IMR-90 (cell line): ENCODE data around the gene SPTLC2. TPM values are rescaled to one million over a fixed set of nuclear protein-coding genes. Genes with fewer than 3 reads are reported as not detected.

Experiments used
- ATAC-seq: fragments of 200-7000 bp; cut with Tn5 transposase; 2 replicates; pipeline ENCODE4 v1.9.1; 2020; ENCODE audit warnings: low read depth, mild to moderate bottlenecking, moderate library complexity
- BruUV-seq: library from RNA; stranded (reverse); fragments of 400-500 nt; replicated peaks from 2 replicates; lab custom pipeline; 2021; lab: Mats Ljungman, UMichigan
- CTCF ChIA-PET: fragments of 300-600 bp; formaldehyde crosslinking; extraction: SDS; loops from one replicate; lab custom pipeline; 2021; ENCODE audit warnings: antibody characterized with exemption; lab: Yijun Ruan, JAX
- POLR2A ChIA-PET: fragments of 300-600 bp; sonication (Branson Sonifier 250); formaldehyde crosslinking; loops from one replicate; lab custom pipeline; 2022; ENCODE audit warnings: antibody characterized with exemption; ENCODE audit not compliant: unreplicated experiment; lab: Charles Lee
- DNase-seq: peaks from one replicate; pipeline ENCODE4 v3.0.0; 2013
- H2AFZ ChIP-seq: replicated peaks from 2 replicates; pipeline ENCODE3; 2013; ENCODE audit warnings: low read length, mild to moderate bottlenecking; ENCODE audit not compliant: poor library complexity
- H2AK5ac ChIP-seq: 2 replicates; pipeline ENCODE4 v1.6.1; 2013; ENCODE audit warnings: low read depth, low read length, inconsistent platforms
- H2AK9ac ChIP-seq: replicated peaks from 2 replicates; pipeline ENCODE3; 2013; ENCODE audit warnings: mild to moderate bottlenecking, low read depth, low read length, moderate library complexity; ENCODE audit not compliant: poor library complexity
- H2BK120ac ChIP-seq: 2 replicates; pipeline ENCODE4 v1.6.1; 2013; ENCODE audit warnings: low read depth, low read length, inconsistent platforms
- H2BK15ac ChIP-seq: 3 replicates; pipeline ENCODE4 v1.6.1; 2013; ENCODE audit warnings: low read depth, low read length, inconsistent platforms
- H2BK20ac ChIP-seq: 2 replicates; pipeline ENCODE4 v1.6.1; 2013; ENCODE audit warnings: low read depth, mild to moderate bottlenecking, inconsistent platforms, low read length, moderate library complexity
- H2BK5ac ChIP-seq: 2 replicates; pipeline ENCODE4 v1.6.1; 2013; ENCODE audit warnings: mild to moderate bottlenecking, low read depth, low read length, inconsistent platforms; ENCODE audit not compliant: poor library complexity, severe bottlenecking
- H3K14ac ChIP-seq: replicated peaks from 2 replicates; pipeline ENCODE4 v1.6.1; 2013; ENCODE audit warnings: low read depth, low read length, inconsistent platforms
- H3K18ac ChIP-seq: 2 replicates; pipeline ENCODE4 v1.6.1; 2013; ENCODE audit warnings: low read depth, low read length, control low read depth
- H3K23ac ChIP-seq: 2 replicates; pipeline ENCODE4 v1.6.1; 2013; ENCODE audit warnings: low read depth, low read length, inconsistent platforms
- H3K27ac ChIP-seq: 2 replicates; pipeline ENCODE4 v1.5.1; 2013; ENCODE audit warnings: mild to moderate bottlenecking, control low read depth, low read length; ENCODE audit not compliant: insufficient read depth
- H3K27me3 ChIP-seq: 2 replicates; pipeline ENCODE4 v1.6.1; 2013; ENCODE audit warnings: low read length; ENCODE audit not compliant: control insufficient read depth, insufficient read depth
- H3K36me3 ChIP-seq: 2 replicates; pipeline ENCODE4 v1.6.1; 2013; ENCODE audit warnings: low read length, mixed read lengths; ENCODE audit not compliant: control insufficient read depth, insufficient read depth
- H3K4ac ChIP-seq: 2 replicates; pipeline ENCODE4 v1.6.1; 2013; ENCODE audit warnings: low read depth, low read length, inconsistent platforms
- H3K4me1 ChIP-seq: 2 replicates; pipeline ENCODE4 v1.6.1; 2013; ENCODE audit warnings: low read length, mixed read lengths; ENCODE audit not compliant: control insufficient read depth, insufficient read depth
- H3K4me2 ChIP-seq: 2 replicates; pipeline ENCODE4 v1.6.1; 2013; ENCODE audit warnings: low read depth, mild to moderate bottlenecking, control low read depth, low read length, moderate library complexity
- H3K4me3 ChIP-seq: 2 replicates; pipeline ENCODE4 v1.5.1; 2013; ENCODE audit warnings: low read depth, mild to moderate bottlenecking, control low read depth, low read length, moderate library complexity; ENCODE audit not compliant: insufficient read depth
- H3K56ac ChIP-seq: 2 replicates; pipeline ENCODE4 v1.6.1; 2013; ENCODE audit warnings: low read length, inconsistent platforms; ENCODE audit not compliant: insufficient read depth; ENCODE audit errors: extremely low read depth
- H3K79me1 ChIP-seq, 2 experiments: 2 replicates each; pipeline ENCODE4 v1.6.1; 2013; ENCODE audit warnings: low read length in 2 of 2, inconsistent platforms in 1 of 2, low read depth in 1 of 2
- H3K9ac ChIP-seq: 2 replicates; pipeline ENCODE4 v1.6.1; 2013; ENCODE audit warnings: low read depth, low read length, control low read depth
- H3K9me1 ChIP-seq: 2 replicates; pipeline ENCODE4 v1.6.1; 2013; ENCODE audit warnings: low read length, inconsistent platforms; ENCODE audit not compliant: insufficient read depth
- H3K9me3 ChIP-seq: 2 replicates; pipeline ENCODE4 v1.6.1; 2013; ENCODE audit warnings: low read length; ENCODE audit not compliant: control insufficient read depth, insufficient read depth
- H4K20me1 ChIP-seq: 2 replicates; pipeline ENCODE4 v1.6.1; 2013; ENCODE audit warnings: low read length, inconsistent platforms; ENCODE audit not compliant: insufficient read depth
- H4K5ac ChIP-seq: 2 replicates; pipeline ENCODE4 v1.6.1; 2013; ENCODE audit warnings: mild to moderate bottlenecking, low read depth, low read length, control low read depth
- H4K8ac ChIP-seq, 2 experiments: 2 replicates each; pipeline ENCODE4 v1.6.1; 2013; ENCODE audit warnings: low read depth in 2 of 2, low read length in 2 of 2, control low read depth in 1 of 2, inconsistent platforms in 1 of 2
- H4K91ac ChIP-seq: 2 replicates; pipeline ENCODE4 v1.6.1; 2013; ENCODE audit warnings: low read depth, low read length, inconsistent platforms; ENCODE audit not compliant: insufficient read depth
- CHD1 ChIP-seq: IDR thresholded peaks from 2 replicates; pipeline ENCODE4 v1.6.1; 2012; ENCODE audit warnings: low read depth, low read length, improper control_type of control experiment
- FOS ChIP-seq: fragments of 150-350 bp; IDR thresholded peaks from 2 replicates; pipeline ENCODE4 v1.6.1; 2016; ENCODE audit warnings: low read depth, low read length
- MAFK ChIP-seq: IDR thresholded peaks from 2 replicates; pipeline ENCODE4 v1.6.1; 2012; ENCODE audit warnings: low read depth, low read length, improper control_type of control experiment
- MAZ ChIP-seq: IDR thresholded peaks from 2 replicates; pipeline ENCODE4 v1.6.1; 2012; ENCODE audit warnings: low read depth, mild to moderate bottlenecking, low read length, improper control_type of control experiment, moderate library complexity, borderline replicate concordance
- MXI1 ChIP-seq: IDR thresholded peaks from 2 replicates; pipeline ENCODE4 v1.6.1; 2012; ENCODE audit warnings: low read depth, mild to moderate bottlenecking, low read length, moderate library complexity, borderline replicate concordance
- NFE2L2 ChIP-seq: fragments of 150-350 bp; IDR thresholded peaks from 2 replicates; pipeline ENCODE4 v1.6.1; 2016; ENCODE audit warnings: low read depth, mild to moderate bottlenecking, low read length
- POLR2A ChIP-seq: IDR thresholded peaks from 2 replicates; pipeline ENCODE4 v1.6.1; 2012; ENCODE audit warnings: mild to moderate bottlenecking, low read depth, low read length
- RAD21 ChIP-seq: IDR thresholded peaks from 2 replicates; pipeline ENCODE4 v1.6.1; 2012; ENCODE audit warnings: low read length, improper control_type of control experiment
- RCOR1 ChIP-seq: IDR thresholded peaks from 2 replicates; pipeline ENCODE4 v1.6.1; 2012; ENCODE audit warnings: mild to moderate bottlenecking, low read length, improper control_type of control experiment; ENCODE audit not compliant: insufficient replicate concordance
- SMC3 ChIP-seq: fragments of 150-350 bp; IDR thresholded peaks from 2 replicates; pipeline ENCODE4 v1.6.1; 2016; ENCODE audit warnings: low read depth, mild to moderate bottlenecking, antibody characterized with exemption, low read length, moderate library complexity
- USF2 ChIP-seq: fragments of 150-350 bp; IDR thresholded peaks from 2 replicates; pipeline ENCODE4 v1.6.1; 2017; ENCODE audit warnings: mild to moderate bottlenecking, antibody characterized with exemption, low read length, low read depth
- WGBS, 2 experiments: methylation state at CpG; one replicate each; pipeline versions ENCODE4 v1.1.5 to v1.1.7; 2013; ENCODE audit warnings: missing lambda C conversion rate in 2 of 2; ENCODE audit not compliant: insufficient read length in 1 of 2; ENCODE audit errors: extremely low coverage in 2 of 2; 5-methylcytosine and 5-hydroxymethylcytosine counted together
- dilution Hi-C: fragments of 300-500 bp; cut with HindIII; formaldehyde crosslinking; loops from one replicate; pipeline ENCODE4 v1.14.3; 2018; ENCODE audit warnings: low sequenced_read_pairs; ENCODE audit not compliant: unreplicated experiment
- in situ Hi-C: fragments of 300-500 bp; cut with MboI; formaldehyde crosslinking; loops from 3 replicates; pipeline ENCODE4 v1.14.3; 2019; ENCODE audit warnings: low sequenced_read_pairs, inconsistent platforms, mixed read lengths
- intact Hi-C: fragments of 100-400 bp; cut with micrococcal nuclease; formaldehyde crosslinking; loops from 2 replicates; pipeline ENCODE4 v1.10.0; 2022
- polyA plus RNA-seq, 3 experiments: library from polyadenylated mRNA; depleted of rRNA; stranded (reverse); fragments of >200 nt; gene quantifications; 2 replicates each; pipeline ENCODE4 v1.2.3, GENCODE V29; 2012; ENCODE audit warnings: low replicate concordance in 1 of 3
- total RNA-seq: library from RNA; depleted of rRNA; stranded (reverse); fragments of >200 nt; gene quantifications from 2 replicates; pipeline ENCODE4 v1.2.3, GENCODE V29; 2012
- TF ChIP-seq, protein P1 (sequence below): fragments of 150-350 bp; IDR thresholded peaks from 2 replicates; pipeline ENCODE4 v1.6.1; 2016; ENCODE audit warnings: low read depth, mild to moderate bottlenecking, low read length, moderate library complexity, borderline replicate concordance
- TF ChIP-seq, protein P2 (sequence below): conservative IDR thresholded peaks from 2 replicates; pipeline ENCODE4 v1.5.1; 2012; ENCODE audit warnings: mild to moderate bottlenecking, low read depth, low read length, improper control_type of control experiment

Gene SPTLC2
- total and polyA plus RNA-seq, 2 of the 4 experiments (the other 2 are of a cell fraction): 22.6 to 68.3 TPM

GRCh38 chr14:77490347-77490986 is 126.0 kb downstream of the SPTLC2 start:
- ATAC-seq (no peak), DNase-seq (no peak)
- H3K9me3 ChIP-seq: no peaks in the 10 kb centered on the region
- H3K18ac ChIP-seq: no peak overlapping the region
- no peak overlapping the region for H4K5ac ChIP-seq
- WGBS, 2 experiments: no CpG with 5 or more reads among the region's 8 CpGs
- no peaks in the 10 kb centered on the region for H3K4me1 ChIP-seq
- no peaks in the 10 kb centered on the region for H3K36me3 ChIP-seq
- dilution Hi-C loops: no loop called here
- H2AFZ ChIP-seq: peak overlapping the region; percentile 43
- H2BK15ac ChIP-seq: no peak overlapping the region
- no peak overlapping the region for H3K14ac ChIP-seq
- H2AK9ac ChIP-seq: no peak overlapping the region
- no peaks in the 10 kb centered on the region for H4K20me1 ChIP-seq
- H3K4ac ChIP-seq: no peak overlapping the region
- ChIA-PET POLR2A (no interaction called here), CTCF (interaction anchor here (0.8 kb wide), 1 partner anchor 8 kb away, joined by 3 read pairs; the partner anchor contains the start of gene ISM2)
- no peak overlapping the region for H2BK120ac ChIP-seq
- H3K27me3 ChIP-seq: peaks cover 3% of the 10 kb centered on the region; the same call in 1 of the 2 replicates
- no peak overlapping the region for H3K56ac ChIP-seq
- H4K91ac ChIP-seq: no peak overlapping the region
- H3K23ac ChIP-seq: no peak overlapping the region
- no peak overlapping the region for H3K4me3 ChIP-seq
- TF ChIP-seq, protein P1, sequence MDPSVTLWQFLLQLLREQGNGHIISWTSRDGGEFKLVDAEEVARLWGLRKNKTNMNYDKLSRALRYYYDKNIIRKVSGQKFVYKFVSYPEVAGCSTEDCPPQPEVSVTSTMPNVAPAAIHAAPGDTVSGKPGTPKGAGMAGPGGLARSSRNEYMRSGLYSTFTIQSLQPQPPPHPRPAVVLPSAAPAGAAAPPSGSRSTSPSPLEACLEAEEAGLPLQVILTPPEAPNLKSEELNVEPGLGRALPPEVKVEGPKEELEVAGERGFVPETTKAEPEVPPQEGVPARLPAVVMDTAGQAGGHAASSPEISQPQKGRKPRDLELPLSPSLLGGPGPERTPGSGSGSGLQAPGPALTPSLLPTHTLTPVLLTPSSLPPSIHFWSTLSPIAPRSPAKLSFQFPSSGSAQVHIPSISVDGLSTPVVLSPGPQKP: no peak
- TF ChIP-seq, protein P2, sequence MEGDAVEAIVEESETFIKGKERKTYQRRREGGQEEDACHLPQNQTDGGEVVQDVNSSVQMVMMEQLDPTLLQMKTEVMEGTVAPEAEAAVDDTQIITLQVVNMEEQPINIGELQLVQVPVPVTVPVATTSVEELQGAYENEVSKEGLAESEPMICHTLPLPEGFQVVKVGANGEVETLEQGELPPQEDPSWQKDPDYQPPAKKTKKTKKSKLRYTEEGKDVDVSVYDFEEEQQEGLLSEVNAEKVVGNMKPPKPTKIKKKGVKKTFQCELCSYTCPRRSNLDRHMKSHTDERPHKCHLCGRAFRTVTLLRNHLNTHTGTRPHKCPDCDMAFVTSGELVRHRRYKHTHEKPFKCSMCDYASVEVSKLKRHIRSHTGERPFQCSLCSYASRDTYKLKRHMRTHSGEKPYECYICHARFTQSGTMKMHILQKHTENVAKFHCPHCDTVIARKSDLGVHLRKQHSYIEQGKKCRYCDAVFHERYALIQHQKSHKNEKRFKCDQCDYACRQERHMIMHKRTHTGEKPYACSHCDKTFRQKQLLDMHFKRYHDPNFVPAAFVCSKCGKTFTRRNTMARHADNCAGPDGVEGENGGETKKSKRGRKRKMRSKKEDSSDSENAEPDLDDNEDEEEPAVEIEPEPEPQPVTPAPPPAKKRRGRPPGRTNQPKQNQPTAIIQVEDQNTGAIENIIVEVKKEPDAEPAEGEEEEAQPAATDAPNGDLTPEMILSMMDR: no peak
- TF ChIP-seq SMC3 (no peak), RCOR1 (no peak), CHD1 (no peak), NFE2L2 (no peak), USF2 (no peak), MXI1 (no peak), FOS (no peak), POLR2A (no peak), RAD21 (no peak), MAFK (no peak), MAZ (no peak)
- H2AK5ac ChIP-seq: no peak overlapping the region
- H3K79me1 ChIP-seq: no peaks in the 10 kb centered on the region
- H3K9ac ChIP-seq: no peak overlapping the region
- in situ Hi-C loops: no loop called here
- intact Hi-C loops: no loop called here
- no peak overlapping the region for H2BK5ac ChIP-seq
- H3K4me2 ChIP-seq: no peak overlapping the region
- no TSS peak for BruUV-seq
- H4K8ac ChIP-seq: no peak overlapping the region
- no peak overlapping the region for H3K27ac ChIP-seq
- no peak overlapping the region for H2BK20ac ChIP-seq
- H3K9me1 ChIP-seq: peaks cover 3% of the 10 kb centered on the region; the same call in 1 of the 2 replicates
